SU-DHL-6 (cell line): ENCODE measurements around the gene EID2B.

Experiments
- EZH2phosphoT487 ChIP-seq: fragments of 200-600 bp; sonication (generic), shearing (Covaris generic); conservative IDR thresholded peaks from 2 replicates; pipeline ENCODE4 v1.6.1; 2018; ENCODE audit warnings: mild to moderate bottlenecking, antibody characterized with exemption, low read length, moderate library complexity, mixed read lengths
- TF ChIP-seq, protein P1 (sequence below): fragments of 200-600 bp; sonication (generic); IDR thresholded peaks from one replicate; pipeline ENCODE4 v1.5.1; 2017; ENCODE audit warnings: antibody characterized with exemption, mild to moderate bottlenecking, low read length, moderate library complexity; ENCODE audit not compliant: insufficient read depth, poor library complexity, severe bottlenecking

DNA sequence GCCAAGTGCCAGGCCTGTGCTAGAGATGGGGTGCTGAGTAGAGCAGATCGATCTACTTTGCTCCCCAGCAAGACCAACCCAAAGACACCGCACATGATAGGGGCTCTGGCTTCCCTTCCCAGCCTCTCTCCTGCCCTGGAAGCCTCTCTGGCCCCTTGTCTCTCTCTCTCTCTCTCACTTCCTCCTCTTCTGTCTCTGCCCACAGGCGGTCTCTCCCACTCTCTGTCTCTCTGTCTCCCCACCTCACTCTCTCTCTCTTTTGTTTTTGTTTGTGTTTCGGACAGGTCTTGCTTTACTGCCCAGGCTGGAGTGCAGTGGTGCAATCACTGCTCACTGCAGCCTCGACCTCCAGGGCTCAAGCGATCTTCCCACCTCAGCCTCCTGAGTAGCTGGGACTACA, 16.4 kb downstream of the EID2B start:
- TF ChIP-seq, protein P1, sequence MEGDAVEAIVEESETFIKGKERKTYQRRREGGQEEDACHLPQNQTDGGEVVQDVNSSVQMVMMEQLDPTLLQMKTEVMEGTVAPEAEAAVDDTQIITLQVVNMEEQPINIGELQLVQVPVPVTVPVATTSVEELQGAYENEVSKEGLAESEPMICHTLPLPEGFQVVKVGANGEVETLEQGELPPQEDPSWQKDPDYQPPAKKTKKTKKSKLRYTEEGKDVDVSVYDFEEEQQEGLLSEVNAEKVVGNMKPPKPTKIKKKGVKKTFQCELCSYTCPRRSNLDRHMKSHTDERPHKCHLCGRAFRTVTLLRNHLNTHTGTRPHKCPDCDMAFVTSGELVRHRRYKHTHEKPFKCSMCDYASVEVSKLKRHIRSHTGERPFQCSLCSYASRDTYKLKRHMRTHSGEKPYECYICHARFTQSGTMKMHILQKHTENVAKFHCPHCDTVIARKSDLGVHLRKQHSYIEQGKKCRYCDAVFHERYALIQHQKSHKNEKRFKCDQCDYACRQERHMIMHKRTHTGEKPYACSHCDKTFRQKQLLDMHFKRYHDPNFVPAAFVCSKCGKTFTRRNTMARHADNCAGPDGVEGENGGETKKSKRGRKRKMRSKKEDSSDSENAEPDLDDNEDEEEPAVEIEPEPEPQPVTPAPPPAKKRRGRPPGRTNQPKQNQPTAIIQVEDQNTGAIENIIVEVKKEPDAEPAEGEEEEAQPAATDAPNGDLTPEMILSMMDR = no peak
- TF ChIP-seq EZH2phosphoT487 = no peak
